22Rv1 (cell line): ENCODE results near the gene KDM5C.
A peak's percentile ranks its signal among the peaks of the same experiment; 100 is the strongest.

ENCODE experiments used
- H3K27ac ChIP-seq: fragments of 450-650 bp; 2 replicates; pipeline ENCODE4 v1.5.1; 2017
- CTCF ChIP-seq: fragments of 450-650 bp; IDR thresholded peaks from 2 replicates; pipeline ENCODE4 v1.5.1; 2017; ENCODE audit warnings: mild to moderate bottlenecking
- ZFX ChIP-seq: fragments of 450-650 bp; IDR thresholded peaks from 2 replicates; pipeline ENCODE4 v1.6.1; 2017; ENCODE audit warnings: antibody characterized with exemption, borderline replicate concordance

Gene KDM5C

GRCh38 chrX:53223955-53224859, 800 bp downstream of the KDM5C start:
- H3K27ac ChIP-seq: peak overlapping the region; percentile 87
- TF ChIP-seq CTCF (no peak), ZFX (no peak)

- TF ChIP-seq ZFX (no peak), CTCF (no peak)
- H3K27ac ChIP-seq: peak overlapping the region; percentile 87
These were observed 1.8 kb downstream of the KDM5C start for GRCh38 chrX:53223068-53223693.

GRCh38 chrX:53211391-53211978, 13.5 kb downstream of the KDM5C start:
- no peak overlapping the region for H3K27ac ChIP-seq
- no peak for TF ChIP-seq CTCF
- no peak for TF ChIP-seq ZFX

- H3K27ac ChIP-seq: no peak overlapping the region
- TF ChIP-seq CTCF (no peak), ZFX (no peak)
These were observed 28.3 kb downstream of the KDM5C start for GRCh38 chrX:53196678-53197077.

- H3K27ac ChIP-seq: no peak overlapping the region
- TF ChIP-seq ZFX: no peak
- TF ChIP-seq CTCF: no peak
These were observed 29.6 kb downstream of the KDM5C start for GRCh38 chrX:53195401-53195800.

GRCh38 chrX:53194308-53194707, 30.7 kb downstream of the KDM5C start:
- no peak overlapping the region for H3K27ac ChIP-seq
- TF ChIP-seq CTCF (no peak), ZFX (no peak)

- TF ChIP-seq ZFX: no peak
- TF ChIP-seq CTCF: no peak
- no peak overlapping the region for H3K27ac ChIP-seq
These were observed 31.9 kb downstream of the KDM5C start for GRCh38 chrX:53193093-53193492.
